ENCODE results near the gene ZNF765.
"Not testable (repeated sequence)": the region's sequence is repeated elsewhere in the genome, so short reads cannot be mapped to it uniquely, and the experiment has no call there.

DNA sequence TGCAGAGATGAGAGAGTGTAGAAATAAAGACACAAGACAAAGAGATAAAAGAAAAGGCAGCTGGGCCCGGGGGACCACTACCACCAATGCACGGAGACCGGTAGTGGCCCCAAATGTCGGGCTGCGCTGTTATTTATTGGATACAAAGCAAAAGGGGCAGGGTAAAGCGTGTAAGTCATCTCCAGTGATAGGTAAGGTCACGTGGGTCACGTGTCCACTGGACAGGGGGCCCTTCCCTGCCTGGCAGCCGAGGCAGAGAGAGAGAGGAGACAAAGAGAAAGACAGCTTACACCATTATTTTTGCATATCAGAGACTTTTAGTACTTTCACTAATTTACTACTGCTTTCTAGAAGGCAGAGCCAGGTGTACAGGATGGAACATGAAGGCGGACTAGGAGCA is 34.9 kb upstream of the ZNF765 start:
- TF ChIP-seq, protein P1, sequence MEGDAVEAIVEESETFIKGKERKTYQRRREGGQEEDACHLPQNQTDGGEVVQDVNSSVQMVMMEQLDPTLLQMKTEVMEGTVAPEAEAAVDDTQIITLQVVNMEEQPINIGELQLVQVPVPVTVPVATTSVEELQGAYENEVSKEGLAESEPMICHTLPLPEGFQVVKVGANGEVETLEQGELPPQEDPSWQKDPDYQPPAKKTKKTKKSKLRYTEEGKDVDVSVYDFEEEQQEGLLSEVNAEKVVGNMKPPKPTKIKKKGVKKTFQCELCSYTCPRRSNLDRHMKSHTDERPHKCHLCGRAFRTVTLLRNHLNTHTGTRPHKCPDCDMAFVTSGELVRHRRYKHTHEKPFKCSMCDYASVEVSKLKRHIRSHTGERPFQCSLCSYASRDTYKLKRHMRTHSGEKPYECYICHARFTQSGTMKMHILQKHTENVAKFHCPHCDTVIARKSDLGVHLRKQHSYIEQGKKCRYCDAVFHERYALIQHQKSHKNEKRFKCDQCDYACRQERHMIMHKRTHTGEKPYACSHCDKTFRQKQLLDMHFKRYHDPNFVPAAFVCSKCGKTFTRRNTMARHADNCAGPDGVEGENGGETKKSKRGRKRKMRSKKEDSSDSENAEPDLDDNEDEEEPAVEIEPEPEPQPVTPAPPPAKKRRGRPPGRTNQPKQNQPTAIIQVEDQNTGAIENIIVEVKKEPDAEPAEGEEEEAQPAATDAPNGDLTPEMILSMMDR (IDR thresholded peaks at IDR 0.05; ENCODE audit: insufficient read depth, low read length, poor library complexity, severe bottlenecking), result not testable (repeated sequence)
- TF ChIP-seq EZH2phosphoT487 (conservative IDR thresholded peaks at IDR 0.05; ENCODE audit: low read length), result not testable (repeated sequence)
